IMR-90 (cell line): Measurements from ENCODE around the gene SURF4. TPM values are rescaled to one million over a fixed set of nuclear protein-coding genes. Genes with fewer than 3 reads are reported as not detected.

ENCODE experiments used
- ATAC-seq: fragments of 200-7000 bp; cut with Tn5 transposase; 2 replicates; pipeline ENCODE4 v1.9.1; 2020; ENCODE audit warnings: low read depth, mild to moderate bottlenecking, moderate library complexity
- BruUV-seq: library from RNA; stranded (reverse); fragments of 400-500 nt; replicated peaks from 2 replicates; lab custom pipeline; 2021; lab: Mats Ljungman, UMichigan
- CTCF ChIA-PET: fragments of 300-600 bp; formaldehyde crosslinking; extraction: SDS; loops from one replicate; lab custom pipeline; 2021; ENCODE audit warnings: antibody characterized with exemption; lab: Yijun Ruan, JAX
- POLR2A ChIA-PET: fragments of 300-600 bp; sonication (Branson Sonifier 250); formaldehyde crosslinking; loops from one replicate; lab custom pipeline; 2022; ENCODE audit warnings: antibody characterized with exemption; ENCODE audit not compliant: unreplicated experiment; lab: Charles Lee
- DNase-seq: peaks from one replicate; pipeline ENCODE4 v3.0.0; 2013
- H2AFZ ChIP-seq: replicated peaks from 2 replicates; pipeline ENCODE3; 2013; ENCODE audit warnings: low read length, mild to moderate bottlenecking; ENCODE audit not compliant: poor library complexity
- H2AK5ac ChIP-seq: 2 replicates; pipeline ENCODE4 v1.6.1; 2013; ENCODE audit warnings: low read depth, low read length, inconsistent platforms
- H2AK9ac ChIP-seq: replicated peaks from 2 replicates; pipeline ENCODE3; 2013; ENCODE audit warnings: mild to moderate bottlenecking, low read depth, low read length, moderate library complexity; ENCODE audit not compliant: poor library complexity
- H2BK120ac ChIP-seq: 2 replicates; pipeline ENCODE4 v1.6.1; 2013; ENCODE audit warnings: low read depth, low read length, inconsistent platforms
- H2BK15ac ChIP-seq: 3 replicates; pipeline ENCODE4 v1.6.1; 2013; ENCODE audit warnings: low read depth, low read length, inconsistent platforms
- H2BK20ac ChIP-seq: 2 replicates; pipeline ENCODE4 v1.6.1; 2013; ENCODE audit warnings: low read depth, mild to moderate bottlenecking, inconsistent platforms, low read length, moderate library complexity
- H2BK5ac ChIP-seq: 2 replicates; pipeline ENCODE4 v1.6.1; 2013; ENCODE audit warnings: mild to moderate bottlenecking, low read depth, low read length, inconsistent platforms; ENCODE audit not compliant: poor library complexity, severe bottlenecking
- H3K14ac ChIP-seq: replicated peaks from 2 replicates; pipeline ENCODE4 v1.6.1; 2013; ENCODE audit warnings: low read depth, low read length, inconsistent platforms
- H3K18ac ChIP-seq: 2 replicates; pipeline ENCODE4 v1.6.1; 2013; ENCODE audit warnings: low read depth, low read length, control low read depth
- H3K23ac ChIP-seq: 2 replicates; pipeline ENCODE4 v1.6.1; 2013; ENCODE audit warnings: low read depth, low read length, inconsistent platforms
- H3K27ac ChIP-seq: 2 replicates; pipeline ENCODE4 v1.5.1; 2013; ENCODE audit warnings: mild to moderate bottlenecking, control low read depth, low read length; ENCODE audit not compliant: insufficient read depth
- H3K27me3 ChIP-seq: 2 replicates; pipeline ENCODE4 v1.6.1; 2013; ENCODE audit warnings: low read length; ENCODE audit not compliant: control insufficient read depth, insufficient read depth
- H3K36me3 ChIP-seq: 2 replicates; pipeline ENCODE4 v1.6.1; 2013; ENCODE audit warnings: low read length, mixed read lengths; ENCODE audit not compliant: control insufficient read depth, insufficient read depth
- H3K4ac ChIP-seq: 2 replicates; pipeline ENCODE4 v1.6.1; 2013; ENCODE audit warnings: low read depth, low read length, inconsistent platforms
- H3K4me1 ChIP-seq: 2 replicates; pipeline ENCODE4 v1.6.1; 2013; ENCODE audit warnings: low read length, mixed read lengths; ENCODE audit not compliant: control insufficient read depth, insufficient read depth
- H3K4me2 ChIP-seq: 2 replicates; pipeline ENCODE4 v1.6.1; 2013; ENCODE audit warnings: low read depth, mild to moderate bottlenecking, control low read depth, low read length, moderate library complexity
- H3K4me3 ChIP-seq: 2 replicates; pipeline ENCODE4 v1.5.1; 2013; ENCODE audit warnings: low read depth, mild to moderate bottlenecking, control low read depth, low read length, moderate library complexity; ENCODE audit not compliant: insufficient read depth
- H3K56ac ChIP-seq: 2 replicates; pipeline ENCODE4 v1.6.1; 2013; ENCODE audit warnings: low read length, inconsistent platforms; ENCODE audit not compliant: insufficient read depth; ENCODE audit errors: extremely low read depth
- H3K79me1 ChIP-seq, 2 experiments: 2 replicates each; pipeline ENCODE4 v1.6.1; 2013; ENCODE audit warnings: low read length in 2 of 2, inconsistent platforms in 1 of 2, low read depth in 1 of 2
- H3K9ac ChIP-seq: 2 replicates; pipeline ENCODE4 v1.6.1; 2013; ENCODE audit warnings: low read depth, low read length, control low read depth
- H3K9me1 ChIP-seq: 2 replicates; pipeline ENCODE4 v1.6.1; 2013; ENCODE audit warnings: low read length, inconsistent platforms; ENCODE audit not compliant: insufficient read depth
- H3K9me3 ChIP-seq: 2 replicates; pipeline ENCODE4 v1.6.1; 2013; ENCODE audit warnings: low read length; ENCODE audit not compliant: control insufficient read depth, insufficient read depth
- H4K20me1 ChIP-seq: 2 replicates; pipeline ENCODE4 v1.6.1; 2013; ENCODE audit warnings: low read length, inconsistent platforms; ENCODE audit not compliant: insufficient read depth
- H4K5ac ChIP-seq: 2 replicates; pipeline ENCODE4 v1.6.1; 2013; ENCODE audit warnings: mild to moderate bottlenecking, low read depth, low read length, control low read depth
- H4K8ac ChIP-seq, 2 experiments: 2 replicates each; pipeline ENCODE4 v1.6.1; 2013; ENCODE audit warnings: low read depth in 2 of 2, low read length in 2 of 2, control low read depth in 1 of 2, inconsistent platforms in 1 of 2
- H4K91ac ChIP-seq: 2 replicates; pipeline ENCODE4 v1.6.1; 2013; ENCODE audit warnings: low read depth, low read length, inconsistent platforms; ENCODE audit not compliant: insufficient read depth
- CHD1 ChIP-seq: IDR thresholded peaks from 2 replicates; pipeline ENCODE4 v1.6.1; 2012; ENCODE audit warnings: low read depth, low read length, improper control_type of control experiment
- MAFK ChIP-seq: IDR thresholded peaks from 2 replicates; pipeline ENCODE4 v1.6.1; 2012; ENCODE audit warnings: low read depth, low read length, improper control_type of control experiment
- MXI1 ChIP-seq: IDR thresholded peaks from 2 replicates; pipeline ENCODE4 v1.6.1; 2012; ENCODE audit warnings: low read depth, mild to moderate bottlenecking, low read length, moderate library complexity, borderline replicate concordance
- WGBS, 2 experiments: methylation state at CpG; one replicate each; pipeline versions ENCODE4 v1.1.5 to v1.1.7; 2013; ENCODE audit warnings: missing lambda C conversion rate in 2 of 2; ENCODE audit not compliant: insufficient read length in 1 of 2; ENCODE audit errors: extremely low coverage in 2 of 2; 5-methylcytosine and 5-hydroxymethylcytosine counted together
- dilution Hi-C: fragments of 300-500 bp; cut with HindIII; formaldehyde crosslinking; loops from one replicate; pipeline ENCODE4 v1.14.3; 2018; ENCODE audit warnings: low sequenced_read_pairs; ENCODE audit not compliant: unreplicated experiment
- in situ Hi-C: fragments of 300-500 bp; cut with MboI; formaldehyde crosslinking; loops from 3 replicates; pipeline ENCODE4 v1.14.3; 2019; ENCODE audit warnings: low sequenced_read_pairs, inconsistent platforms, mixed read lengths
- intact Hi-C: fragments of 100-400 bp; cut with micrococcal nuclease; formaldehyde crosslinking; loops from 2 replicates; pipeline ENCODE4 v1.10.0; 2022
- polyA plus RNA-seq, 3 experiments: library from polyadenylated mRNA; depleted of rRNA; stranded (reverse); fragments of >200 nt; gene quantifications; 2 replicates each; pipeline ENCODE4 v1.2.3, GENCODE V29; 2012; ENCODE audit warnings: low replicate concordance in 1 of 3
- total RNA-seq: library from RNA; depleted of rRNA; stranded (reverse); fragments of >200 nt; gene quantifications from 2 replicates; pipeline ENCODE4 v1.2.3, GENCODE V29; 2012
- TF ChIP-seq, protein P1 (sequence below): fragments of 150-350 bp; IDR thresholded peaks from 2 replicates; pipeline ENCODE4 v1.6.1; 2016; ENCODE audit warnings: low read depth, mild to moderate bottlenecking, low read length, moderate library complexity, borderline replicate concordance

SURF4 gene
- total and polyA plus RNA-seq, 2 of the 4 experiments (the other 2 are of a cell fraction): 307 to 532 TPM

DNA sequence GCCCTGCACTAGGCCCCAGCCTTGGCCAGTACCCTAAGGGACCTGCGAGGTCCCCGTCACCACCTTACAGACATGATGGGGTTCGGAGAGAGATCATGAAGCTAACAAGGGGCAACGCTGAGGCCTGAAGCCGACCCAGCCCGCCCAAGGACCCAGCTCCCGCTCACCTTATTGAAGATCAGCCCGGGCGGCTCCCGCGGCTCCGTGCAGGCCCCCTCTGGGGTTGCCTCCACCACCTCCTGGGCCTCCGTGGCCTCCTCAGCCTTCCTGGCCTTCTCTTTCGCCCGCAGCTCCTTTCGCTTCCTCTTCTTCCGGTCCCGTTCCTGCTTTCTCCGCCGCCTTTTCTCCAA, 43.5 kb downstream of the SURF4 start:
- Histone ChIP-seq H3K9me3 (no peaks in the 10 kb centered on the region), H3K79me1 (peaks cover 17 to 34% of the 10 kb centered on the region in 2 experiments; a peak in 3 of 4 replicates), H2BK20ac (no peak overlapping the region), H3K9me1 (peaks cover 10% of the 10 kb centered on the region; the same call in 1 of the 2 replicates), H3K9ac (no peak overlapping the region), H3K4me2 (no peak overlapping the region), H2BK5ac (no peak overlapping the region), H3K23ac (no peak overlapping the region), H4K8ac (no peak overlapping the region), H4K5ac (no peak overlapping the region), H3K4me3 (no peak overlapping the region), H3K36me3 (peaks cover 35% of the 10 kb centered on the region), H2AFZ (no peak overlapping the region), H2BK15ac (no peak overlapping the region), H4K91ac (no peak overlapping the region), H3K14ac (no peak overlapping the region), H2AK9ac (no peak overlapping the region), H3K4ac (no peak overlapping the region), H3K27me3 (no peaks in the 10 kb centered on the region), H2BK120ac (no peak overlapping the region), H3K18ac (no peak overlapping the region), H2AK5ac (no peak overlapping the region), H4K20me1 (no peaks in the 10 kb centered on the region; the same call in 1 of the 2 replicates), H3K27ac (no peak overlapping the region), H3K4me1 (no peaks in the 10 kb centered on the region), H3K56ac (no peak overlapping the region)
- in situ Hi-C loops (no loop called here), dilution Hi-C loops (no loop called here), intact Hi-C loops (no loop called here)
- ChIA-PET CTCF (no interaction called here), POLR2A (no interaction called here)
- TF ChIP-seq MAFK: no peak
- TF ChIP-seq MXI1: no peak
- TF ChIP-seq, protein P1, sequence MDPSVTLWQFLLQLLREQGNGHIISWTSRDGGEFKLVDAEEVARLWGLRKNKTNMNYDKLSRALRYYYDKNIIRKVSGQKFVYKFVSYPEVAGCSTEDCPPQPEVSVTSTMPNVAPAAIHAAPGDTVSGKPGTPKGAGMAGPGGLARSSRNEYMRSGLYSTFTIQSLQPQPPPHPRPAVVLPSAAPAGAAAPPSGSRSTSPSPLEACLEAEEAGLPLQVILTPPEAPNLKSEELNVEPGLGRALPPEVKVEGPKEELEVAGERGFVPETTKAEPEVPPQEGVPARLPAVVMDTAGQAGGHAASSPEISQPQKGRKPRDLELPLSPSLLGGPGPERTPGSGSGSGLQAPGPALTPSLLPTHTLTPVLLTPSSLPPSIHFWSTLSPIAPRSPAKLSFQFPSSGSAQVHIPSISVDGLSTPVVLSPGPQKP: no peak
- TF ChIP-seq CHD1: no peak
- DNase-seq (no peak), ATAC-seq (no peak)
- no TSS peak for BruUV-seq
- 98% methylated on average over 9 of the region's 20 CpGs; no CpG with 5 or more reads in 1 of the 2 experiments for WGBS, 2 experiments
